H9 (cell line): ENCODE measurements around the gene XRRA1. TPM values are rescaled to one million over a fixed set of nuclear protein-coding genes. Genes with fewer than 3 reads are reported as not detected.
A peak's percentile ranks its signal among the peaks of the same experiment; 100 is the strongest.

Experiments
- DNase-seq: peaks from one replicate; pipeline ENCODE4 v3.0.0-alpha.2; 2017
- H2AFZ ChIP-seq: one replicate; pipeline ENCODE4 v1.6.1; 2013; ENCODE audit warnings: mild to moderate bottlenecking, low read length, control low read depth, moderate library complexity
- H2AK5ac ChIP-seq: 2 replicates; pipeline ENCODE4 v1.6.1; 2013; ENCODE audit warnings: low read length, control low read depth, mixed read lengths; ENCODE audit not compliant: insufficient read length
- H2BK120ac ChIP-seq: one replicate; pipeline ENCODE4 v1.6.1; 2013; ENCODE audit warnings: low read depth, mild to moderate bottlenecking, low read length, control low read depth, inconsistent platforms; ENCODE audit not compliant: poor library complexity, severe bottlenecking
- H2BK12ac ChIP-seq: 2 replicates; pipeline ENCODE4 v1.6.1; 2013; ENCODE audit warnings: low read length, control low read depth, mixed read lengths, low read depth; ENCODE audit not compliant: insufficient read length
- H2BK15ac ChIP-seq: 2 replicates; pipeline ENCODE4 v1.6.1; 2013; ENCODE audit warnings: low read depth, low read length, control low read depth
- H2BK20ac ChIP-seq: one replicate; pipeline ENCODE4 v1.6.1; 2013; ENCODE audit warnings: low read depth, mild to moderate bottlenecking, low read length, control low read depth, inconsistent platforms; ENCODE audit not compliant: poor library complexity, severe bottlenecking
- H2BK5ac ChIP-seq: 2 replicates; pipeline ENCODE4 v1.6.1; 2013; ENCODE audit warnings: low read length, control low read depth, mixed read lengths; ENCODE audit not compliant: insufficient read length
- H3K14ac ChIP-seq: 2 replicates; pipeline ENCODE4 v1.6.1; 2013; ENCODE audit warnings: low read length, control low read depth; ENCODE audit not compliant: insufficient read depth
- H3K18ac ChIP-seq: 2 replicates; pipeline ENCODE4 v1.6.1; 2013; ENCODE audit warnings: low read depth, mild to moderate bottlenecking, mixed read lengths, low read length, control low read depth; ENCODE audit not compliant: insufficient read length
- H3K23ac ChIP-seq: 2 replicates; pipeline ENCODE4 v1.6.1; 2013; ENCODE audit warnings: low read length, control low read depth, mixed read lengths, low read depth; ENCODE audit not compliant: insufficient read length
- H3K23me2 ChIP-seq: 2 replicates; pipeline ENCODE4 v1.6.1; 2013; ENCODE audit warnings: low read depth, mild to moderate bottlenecking, mixed read lengths, low read length, control low read depth; ENCODE audit not compliant: insufficient read length, poor library complexity, severe bottlenecking
- H3K27ac ChIP-seq: 2 replicates; pipeline ENCODE4 v1.5.1; 2013; ENCODE audit warnings: low read length, control low read depth, mixed read lengths, low read depth; ENCODE audit not compliant: insufficient read length
- H3K27me3 ChIP-seq: 2 replicates; pipeline ENCODE4 v1.6.1; 2013; ENCODE audit warnings: low read length, control low read depth, inconsistent platforms; ENCODE audit not compliant: insufficient read depth
- H3K4ac ChIP-seq: 2 replicates; pipeline ENCODE4 v1.6.1; 2013; ENCODE audit warnings: low read depth, mild to moderate bottlenecking, control low read depth, inconsistent platforms, low read length, moderate library complexity
- H3K4me1 ChIP-seq: 2 replicates; pipeline ENCODE4 v1.6.1; 2013; ENCODE audit warnings: low read length, control low read depth, inconsistent platforms; ENCODE audit not compliant: insufficient read depth
- H3K4me2 ChIP-seq: 2 replicates; pipeline ENCODE4 v1.6.1; 2013; ENCODE audit warnings: low read length, control low read depth, mixed read lengths; ENCODE audit not compliant: insufficient read length, insufficient read depth
- H3K56ac ChIP-seq: 2 replicates; pipeline ENCODE4 v1.6.1; 2013; ENCODE audit warnings: low read depth, mild to moderate bottlenecking, mixed read lengths, low read length, control low read depth; ENCODE audit not compliant: insufficient read length
- H3K79me1 ChIP-seq: 2 replicates; pipeline ENCODE4 v1.6.1; 2013; ENCODE audit warnings: low read depth, mild to moderate bottlenecking, moderate library complexity, low read length, control low read depth, inconsistent platforms; ENCODE audit not compliant: insufficient read depth, poor library complexity, severe bottlenecking
- H3K79me2 ChIP-seq: 2 replicates; pipeline ENCODE4 v1.6.1; 2013; ENCODE audit warnings: low read length, control low read depth, inconsistent platforms; ENCODE audit not compliant: insufficient read depth
- H3K9ac ChIP-seq: 2 replicates; pipeline ENCODE4 v1.6.1; 2013; ENCODE audit warnings: low read length, control low read depth, mixed read lengths; ENCODE audit not compliant: insufficient read length; ENCODE audit errors: extremely low read depth
- H3K9me3 ChIP-seq: one replicate; pipeline ENCODE4 v1.6.1; 2013; ENCODE audit warnings: low read depth, low read length, inconsistent platforms; ENCODE audit not compliant: control insufficient read depth
- H3T11ph ChIP-seq: one replicate; pipeline ENCODE4 v1.6.1; 2013; ENCODE audit warnings: mild to moderate bottlenecking, low read length, control low read depth, inconsistent platforms
- H4K20me1 ChIP-seq: one replicate; pipeline ENCODE4 v1.6.1; 2013; ENCODE audit not compliant: control insufficient read depth, insufficient read length, insufficient read depth
- H4K5ac ChIP-seq: 2 replicates; pipeline ENCODE4 v1.6.1; 2013; ENCODE audit warnings: low read depth, mild to moderate bottlenecking, mixed read lengths, low read length, control low read depth; ENCODE audit not compliant: insufficient read length
- H4K8ac ChIP-seq: replicated peaks from 2 replicates; pipeline ENCODE4 v1.6.1; 2013; ENCODE audit warnings: low read length, control low read depth, mixed read lengths, low read depth; ENCODE audit not compliant: insufficient read length
- H4K91ac ChIP-seq: 2 replicates; pipeline ENCODE4 v1.6.1; 2013; ENCODE audit warnings: low read depth, mild to moderate bottlenecking, moderate library complexity, mixed read lengths, low read length, control low read depth; ENCODE audit not compliant: insufficient read length
- H3K27ac Mint-ChIP-seq, 3 experiments: 2 replicates in 2 of 3; 3 replicates in 1 of 3; pipeline ENCODE4 v1.8.0; 2020 to 2021; ENCODE audit warnings: mixed read lengths in 3 of 3, mild to moderate bottlenecking in 1 of 3, moderate library complexity in 1 of 3
- H3K27me3 Mint-ChIP-seq: 2 replicates; pipeline ENCODE4 v1.8.0; 2021; ENCODE audit warnings: low read depth, mild to moderate bottlenecking, moderate library complexity, mixed read lengths
- H3K36me3 Mint-ChIP-seq, 3 experiments: 2 replicates in 2 of 3; 3 replicates in 1 of 3; pipeline ENCODE4 v1.8.0; 2020 to 2021; ENCODE audit warnings: low read depth in 3 of 3, mixed read lengths in 3 of 3; ENCODE audit not compliant: insufficient read depth in 1 of 3
- H3K4me1 Mint-ChIP-seq, 2 experiments: 2 replicates each; pipeline ENCODE4 v1.8.0; 2020; ENCODE audit warnings: mixed read lengths in 2 of 2
- H3K4me3 Mint-ChIP-seq, 2 experiments: 2 replicates in 1 of 2; 3 replicates in 1 of 2; pipeline ENCODE4 v1.8.0; 2020 to 2021; ENCODE audit warnings: mild to moderate bottlenecking in 2 of 2, mixed read lengths in 2 of 2, moderate library complexity in 1 of 2
- H3K9me3 Mint-ChIP-seq, 2 experiments: 2 replicates in 1 of 2; 3 replicates in 1 of 2; pipeline ENCODE4 v1.8.0; 2020; ENCODE audit warnings: mild to moderate bottlenecking in 2 of 2, mixed read lengths in 2 of 2, moderate library complexity in 1 of 2
- WGBS: extraction: QIAGEN DNeasy Blood & Tissue Kit; methylation state at CpG from one replicate; pipeline ENCODE4 v1.1.7; 2013; ENCODE audit warnings: missing lambda C conversion rate, low lambda C conversion rate, mixed read lengths; ENCODE audit not compliant: insufficient read length; ENCODE audit errors: extremely low coverage; 5-methylcytosine and 5-hydroxymethylcytosine counted together
- total RNA-seq: library from RNA; stranded (reverse); gene quantifications from 2 replicates; pipeline ENCODE4 v1.2.1, GENCODE V29; 2021
- TF ChIP-seq, protein P1 (sequence below): fragments of 200-600 bp; sonication (generic); conservative IDR thresholded peaks from 3 replicates; pipeline ENCODE4 v1.8.0; 2021; ENCODE audit warnings: antibody characterized with exemption, mild to moderate bottlenecking

XRRA1 gene
- total RNA-seq, 1 experiment from 2014 or later = 4.5 TPM

GRCh38 chr11:74845978-74846517, 102.8 kb downstream of the XRRA1 start:
- Mint-ChIP-seq H3K4me1 (peaks cover 16 to 20% of the 10 kb centered on the region in 2 experiments), H3K27ac (peak overlapping the region in 1 of 3 experiments; percentile 40; a peak in 2 of 7 replicates), H3K4me3 (no peak overlapping the region), H3K9me3 (no peaks in the 10 kb centered on the region), H3K36me3 (peaks cover 0 to 22% (median 3%) of the 10 kb centered on the region in 3 experiments; a peak in 4 of 7 replicates), H3K27me3 (no peaks in the 10 kb centered on the region)
- Histone ChIP-seq H3K9ac (no peak overlapping the region), H2BK5ac (no peak overlapping the region), H4K8ac (no peak overlapping the region), H3K4me2 (no peak overlapping the region), H2BK15ac (no peak overlapping the region), H3K18ac (no peak overlapping the region), H2BK20ac (no peak overlapping the region), H3K4ac (no peak overlapping the region), H2AK5ac (no peak overlapping the region), H3K79me1 (no peaks in the 10 kb centered on the region), H3K56ac (no peak overlapping the region), H3K23ac (no peak overlapping the region), H3K23me2 (no peaks in the 10 kb centered on the region), H3K14ac (no peak overlapping the region), H3K27ac (no peak overlapping the region), H4K91ac (no peak overlapping the region), H3K4me1 (peaks cover 8% of the 10 kb centered on the region; the same call in 1 of the 2 replicates), H3K27me3 (no peaks in the 10 kb centered on the region), H3T11ph (no peak overlapping the region), H4K5ac (no peak overlapping the region), H2BK120ac (no peak overlapping the region), H3K9me3 (no peaks in the 10 kb centered on the region), H2BK12ac (no peak overlapping the region), H4K20me1 (no peaks in the 10 kb centered on the region), H2AFZ (no peak overlapping the region), H3K79me2 (no peaks in the 10 kb centered on the region)
- no peak for DNase-seq
- WGBS = no CpG with 5 or more reads among the region's 5 CpGs
- TF ChIP-seq, protein P1, sequence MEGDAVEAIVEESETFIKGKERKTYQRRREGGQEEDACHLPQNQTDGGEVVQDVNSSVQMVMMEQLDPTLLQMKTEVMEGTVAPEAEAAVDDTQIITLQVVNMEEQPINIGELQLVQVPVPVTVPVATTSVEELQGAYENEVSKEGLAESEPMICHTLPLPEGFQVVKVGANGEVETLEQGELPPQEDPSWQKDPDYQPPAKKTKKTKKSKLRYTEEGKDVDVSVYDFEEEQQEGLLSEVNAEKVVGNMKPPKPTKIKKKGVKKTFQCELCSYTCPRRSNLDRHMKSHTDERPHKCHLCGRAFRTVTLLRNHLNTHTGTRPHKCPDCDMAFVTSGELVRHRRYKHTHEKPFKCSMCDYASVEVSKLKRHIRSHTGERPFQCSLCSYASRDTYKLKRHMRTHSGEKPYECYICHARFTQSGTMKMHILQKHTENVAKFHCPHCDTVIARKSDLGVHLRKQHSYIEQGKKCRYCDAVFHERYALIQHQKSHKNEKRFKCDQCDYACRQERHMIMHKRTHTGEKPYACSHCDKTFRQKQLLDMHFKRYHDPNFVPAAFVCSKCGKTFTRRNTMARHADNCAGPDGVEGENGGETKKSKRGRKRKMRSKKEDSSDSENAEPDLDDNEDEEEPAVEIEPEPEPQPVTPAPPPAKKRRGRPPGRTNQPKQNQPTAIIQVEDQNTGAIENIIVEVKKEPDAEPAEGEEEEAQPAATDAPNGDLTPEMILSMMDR = no peak
